Stimulated activated CD8-positive, alpha-beta memory T cell treated with anti-CD3 and anti-CD28 coated beads, Interleukin-15, amount 100 ng/mL, for 4 hours (primary cell): Measurements from ENCODE around the gene ZCCHC3.
"Not testable (repeated sequence)": the region's sequence is repeated elsewhere in the genome, so short reads cannot be mapped to it uniquely, and the experiment has no call there.

Source experiments
- DNase-seq, 2 donors: peaks; one replicate each; pipeline ENCODE4 v3.0.0-alpha.2; 2020; ENCODE audit warnings: low read depth in 2 of 2

ZCCHC3 gene

GRCh38 chr20:313402-313801, 16.0 kb downstream of the ZCCHC3 start:
- DNase-seq: no peak

GRCh38 chr20:313948-314347, 16.6 kb downstream of the ZCCHC3 start:
- no peak for DNase-seq

- DNase-seq: no peak
These were observed 19.1 kb downstream of the ZCCHC3 start for GRCh38 chr20:316316-317068.

- peak; percentile 78 to 86 for DNase-seq
These were observed 27.0 kb downstream of the ZCCHC3 start for GRCh38 chr20:324177-325044.

GRCh38 chr20:325045-325888, 27.9 kb downstream of the ZCCHC3 start, which contains the start of gene SOX12:
Gene SOX12, plus strand, starts transcription at chr20:325552. Its CDS starts 373 bp downstream, at chr20:325925.
- peak; percentile 94 to 96 for DNase-seq

GRCh38 chr20:325889-326644, 28.7 kb downstream of the ZCCHC3 start:
- peak in 1 of 2 donors; percentile 23 for DNase-seq

GRCh38 chr20:326645-327185, 29.3 kb downstream of the ZCCHC3 start:
- no peak for DNase-seq

GRCh38 chr20:327186-328026, 30.0 kb downstream of the ZCCHC3 start:
- DNase-seq: peak; percentile 54 to 57

- DNase-seq: no peak
These were observed 30.9 kb downstream of the ZCCHC3 start for GRCh38 chr20:328027-328974.

- no peak for DNase-seq
These were observed 31.8 kb downstream of the ZCCHC3 start for GRCh38 chr20:328975-329695.

- DNase-seq: no peak
These were observed 32.5 kb downstream of the ZCCHC3 start for GRCh38 chr20:329851-330232.

- no peak for DNase-seq
These were observed 33.1 kb downstream of the ZCCHC3 start for GRCh38 chr20:330233-331149.

- DNase-seq: no peak
These were observed 37.2 kb downstream of the ZCCHC3 start for GRCh38 chr20:334578-334977.

GRCh38 chr20:336040-336439, 38.7 kb downstream of the ZCCHC3 start:
- DNase-seq: not testable (repeated sequence)

GRCh38 chr20:341682-342081, 44.3 kb downstream of the ZCCHC3 start:
- no peak for DNase-seq

- DNase-seq: no peak
These were observed 45.7 kb downstream of the ZCCHC3 start for GRCh38 chr20:343107-343506.

- no peak for DNase-seq
These were observed 48.8 kb downstream of the ZCCHC3 start for GRCh38 chr20:346033-346639.
